HCT116 (cell line): ENCODE results near the gene JAK1. TPM values are rescaled to one million over a fixed set of nuclear protein-coding genes. Genes with fewer than 3 reads are reported as not detected.

Source experiments
- ATAC-seq: fragments of 200-7000 bp; cut with Tn5 transposase; 2 replicates; pipeline ENCODE4 v1.9.1; 2020; ENCODE audit warnings: mild to moderate bottlenecking, moderate library complexity
- BruUV-seq: library from RNA; stranded (reverse); fragments of 400-500 nt; replicated peaks from 2 replicates; lab custom pipeline; 2021; lab: Mats Ljungman, UMichigan
- CTCF ChIA-PET: fragments of 300-600 bp; sonication (Branson Sonifier 250); formaldehyde crosslinking; loops from one replicate; lab custom pipeline; 2021; ENCODE audit warnings: antibody characterized with exemption; lab: Charles Lee
- POLR2A ChIA-PET: fragments of 300-600, 350-600 bp; sonication (Branson Sonifier 250); formaldehyde crosslinking; loops from one replicate; lab custom pipeline; 2021; ENCODE audit warnings: antibody characterized with exemption; lab: Charles Lee
- RAD21 ChIA-PET, 2 experiments: fragments of 300-600 bp; sonication (Branson Sonifier 250); formaldehyde crosslinking; loops; one replicate each; lab custom pipeline; 2023; ENCODE audit warnings: low total read pairs in 2 of 2; ENCODE audit not compliant: uncharacterized antibody in 2 of 2, unreplicated experiment in 2 of 2, low non-redundant PET in 1 of 2; lab: Charles Lee
- DNase-seq: peaks from one replicate; pipeline ENCODE4 v3.0.0-alpha.2; 2010; ENCODE audit warnings: low read depth, low spot score
- H2AFZ ChIP-seq: fragments of 200-600 bp; shearing (Covaris generic), sonication (generic); 2 replicates; pipeline ENCODE4 v1.6.1; 2017; ENCODE audit warnings: low read depth, mixed run types, mixed read lengths, antibody characterized with exemption, low read length; ENCODE audit not compliant: poor library complexity, severe bottlenecking
- H3K27ac ChIP-seq: 2 replicates; pipeline ENCODE4 v1.5.1; 2012; ENCODE audit warnings: low read depth, low read length
- H3K27me3 ChIP-seq: fragments of 200-600 bp; sonication (generic); 2 replicates; pipeline ENCODE4 v1.6.1; 2016; ENCODE audit warnings: mixed run types, low read length, mixed read lengths; ENCODE audit not compliant: insufficient read depth
- H3K36me3 ChIP-seq, 2 experiments: fragments of 200-500 bp in 1 of 2; fragments of 200-600 bp in 1 of 2; sonication (Bioruptor generic) in 1 of 2; sonication (generic) in 1 of 2; 2 replicates each; pipeline versions ENCODE4 v1.5.1 to v1.6.1; 2014 to 2016; ENCODE audit warnings: low read length in 2 of 2, inconsistent platforms in 1 of 2, mixed read lengths in 1 of 2, mixed run types in 1 of 2; ENCODE audit not compliant: insufficient read depth in 2 of 2, control insufficient read depth in 1 of 2
- H3K4me1 ChIP-seq, 2 experiments: fragments of 200-600 bp in 1 of 2; sonication (generic) in 1 of 2; 2 replicates each; pipeline versions ENCODE4 v1.5.1 to v1.6.1; 2012 to 2017; ENCODE audit warnings: low read length in 2 of 2, inconsistent platforms in 1 of 2, mild to moderate bottlenecking in 1 of 2, mixed read lengths in 1 of 2, mixed run types in 1 of 2, moderate library complexity in 1 of 2; ENCODE audit not compliant: insufficient read depth in 2 of 2, control insufficient read depth in 1 of 2
- H3K4me2 ChIP-seq: fragments of 200-600 bp; sonication (generic); 2 replicates; pipeline ENCODE4 v1.6.1; 2017; ENCODE audit warnings: mixed run types, low read length, mixed read lengths
- H3K4me3 ChIP-seq, 2 experiments: fragments of 200-600 bp in 1 of 2; sonication (generic) in 1 of 2; replicated peaks in 1 of 2; 2 replicates each; pipeline ENCODE4 v1.5.1; 2011 to 2016; ENCODE audit warnings: low read length in 2 of 2, control low read depth in 1 of 2, low read depth in 1 of 2, mild to moderate bottlenecking in 1 of 2, mixed read lengths in 1 of 2, mixed run types in 1 of 2
- H3K79me2 ChIP-seq: fragments of 200-600 bp; sonication (generic); 2 replicates; pipeline ENCODE4 v1.6.1; 2017; ENCODE audit warnings: mild to moderate bottlenecking, mixed run types, low read length, moderate library complexity, mixed read lengths; ENCODE audit not compliant: insufficient read depth
- H3K9ac ChIP-seq: fragments of 200-600 bp; sonication (generic); 2 replicates; pipeline ENCODE4 v1.6.1; 2016; ENCODE audit warnings: low read length, mixed read lengths
- H3K9me2 ChIP-seq: fragments of 200-600 bp; sonication (generic), shearing (Covaris generic); 2 replicates; pipeline ENCODE4 v1.6.1; 2017; ENCODE audit warnings: mixed run types, mild to moderate bottlenecking, moderate library complexity; ENCODE audit not compliant: insufficient read depth
- H3K9me3 ChIP-seq, 2 experiments: fragments of 200-500 bp in 1 of 2; fragments of 200-600 bp in 1 of 2; sonication (Bioruptor generic) in 1 of 2; sonication (generic) in 1 of 2; 2 replicates each; pipeline ENCODE4 v1.6.1; 2014 to 2017; ENCODE audit warnings: low read length in 2 of 2, mixed read lengths in 2 of 2, inconsistent platforms in 1 of 2, low read depth in 1 of 2, mild to moderate bottlenecking in 1 of 2, mixed run types in 1 of 2, moderate library complexity in 1 of 2; ENCODE audit not compliant: control insufficient read depth in 1 of 2, insufficient read depth in 1 of 2
- H4K20me1 ChIP-seq: fragments of 200-600 bp; sonication (generic), shearing (Covaris generic); 2 replicates; pipeline ENCODE4 v1.6.1; 2017; ENCODE audit warnings: mixed run types, mild to moderate bottlenecking, moderate library complexity; ENCODE audit not compliant: insufficient read depth
- ATF3 ChIP-seq: IDR thresholded peaks from 2 replicates; pipeline ENCODE4 v1.6.1; 2012
- CBX3 ChIP-seq: IDR thresholded peaks from 2 replicates; pipeline ENCODE4 v1.6.1; 2012; ENCODE audit warnings: low read depth
- CEBPB ChIP-seq: IDR thresholded peaks from 2 replicates; pipeline ENCODE4 v1.6.1; 2012; ENCODE audit warnings: low read depth
- EGR1 ChIP-seq: IDR thresholded peaks from 2 replicates; pipeline ENCODE4 v1.6.1; 2012; ENCODE audit warnings: low read depth
- ELF1 ChIP-seq: IDR thresholded peaks from 2 replicates; pipeline ENCODE4 v1.6.1; 2012; ENCODE audit warnings: low read depth, borderline replicate concordance
- EZH2 ChIP-seq: fragments of 200-600 bp; sonication (generic); IDR thresholded peaks from 2 replicates; pipeline ENCODE4 v1.6.1; 2017; ENCODE audit warnings: antibody characterized with exemption, mixed run types
- EZH2phosphoT487 ChIP-seq: fragments of 200-600 bp; IDR thresholded peaks from 2 replicates; pipeline ENCODE4 v1.6.1; 2018; ENCODE audit warnings: antibody characterized with exemption, borderline replicate concordance
- JUND ChIP-seq: IDR thresholded peaks from 2 replicates; pipeline ENCODE4 v1.6.1; 2012
- MAX ChIP-seq: IDR thresholded peaks from 2 replicates; pipeline ENCODE4 v1.6.1; 2012
- POLR2A ChIP-seq: IDR thresholded peaks from 2 replicates; pipeline ENCODE4 v1.7.0; 2011; ENCODE audit warnings: borderline replicate concordance; ENCODE audit not compliant: insufficient read depth, insufficient read length; ENCODE audit errors: extremely low read depth
- POLR2AphosphoS5 ChIP-seq: IDR thresholded peaks from 2 replicates; pipeline ENCODE4 v1.6.1; 2011; ENCODE audit warnings: mild to moderate bottlenecking, low read depth, low read length, moderate library complexity
- RAD21 ChIP-seq: IDR thresholded peaks from 2 replicates; pipeline ENCODE4 v1.6.1; 2012; ENCODE audit warnings: low read depth, mild to moderate bottlenecking
- SIN3A ChIP-seq: IDR thresholded peaks from 2 replicates; pipeline ENCODE4 v1.6.1; 2012; ENCODE audit warnings: low read depth
- SP1 ChIP-seq: IDR thresholded peaks from 2 replicates; pipeline ENCODE4 v1.6.1; 2012; ENCODE audit warnings: low read depth
- SRF ChIP-seq: IDR thresholded peaks from 2 replicates; pipeline ENCODE4 v1.6.1; 2012; ENCODE audit warnings: low read depth
- TCF7L2 ChIP-seq: IDR thresholded peaks from 2 replicates; pipeline ENCODE4 v1.7.0; 2011; ENCODE audit warnings: borderline replicate concordance, inconsistent platforms; ENCODE audit not compliant: insufficient read depth, insufficient read length; ENCODE audit errors: extremely low read depth
- YY1 ChIP-seq: IDR thresholded peaks from 2 replicates; pipeline ENCODE4 v1.6.1; 2011; ENCODE audit warnings: low read length, low read depth, moderate library complexity, mild to moderate bottlenecking; ENCODE audit not compliant: insufficient replicate concordance; ENCODE audit errors: extremely low read depth
- ZBTB33 ChIP-seq: IDR thresholded peaks from 2 replicates; pipeline ENCODE4 v1.6.1; 2011; ENCODE audit warnings: mild to moderate bottlenecking, low read length, moderate library complexity; ENCODE audit not compliant: insufficient replicate concordance; ENCODE audit errors: extremely low read depth
- ZFX ChIP-seq: fragments of 450-650 bp; IDR thresholded peaks from 2 replicates; pipeline ENCODE4 v1.6.1; 2017
- intact Hi-C: fragments of 100-400 bp; cut with micrococcal nuclease; formaldehyde crosslinking; loops from 2 replicates; pipeline ENCODE4 v1.10.0; 2022
- total RNA-seq: library from RNA; stranded (reverse); gene quantifications from one replicate; pipeline ENCODE4 v1.2.1, GENCODE V29; 2021; ENCODE audit not compliant: unreplicated experiment

JAK1 gene
- total RNA-seq, 1 experiment from 2014 or later, result 53.2 TPM

GRCh38 chr1:64938991-64939390, 27.4 kb downstream of the JAK1 start:
- H3K9me3 ChIP-seq, result no peaks in the 10 kb centered on the region
- H3K36me3 ChIP-seq, result no peaks in the 10 kb centered on the region
- H3K4me3 ChIP-seq, result no peak overlapping the region
- ChIA-PET CTCF (no interaction called here), RAD21 (no interaction called here), POLR2A (no interaction called here)
- ATAC-seq, result no peak
- H4K20me1 ChIP-seq, result no peaks in the 10 kb centered on the region
- H3K4me1 ChIP-seq, result peaks cover 8 to 11% of the 10 kb centered on the region in 2 experiments; a peak in 3 of 4 replicates
- BruUV-seq, result no TSS peak
- no peak overlapping the region for H2AFZ ChIP-seq
- DNase-seq, result no peak
- no peaks in the 10 kb centered on the region for H3K9me2 ChIP-seq
- intact Hi-C loops, result no loop called here
- H3K4me2 ChIP-seq, result no peak overlapping the region
- TF ChIP-seq JUND, result no peak
- TF ChIP-seq EZH2, result no peak
- no peak for TF ChIP-seq SP1
- no peak for TF ChIP-seq ATF3
- no peak for TF ChIP-seq EZH2phosphoT487
- TF ChIP-seq CBX3, result no peak
- no peak for TF ChIP-seq SIN3A
- no peak for TF ChIP-seq SRF
- no peak for TF ChIP-seq MAX
- no peak for TF ChIP-seq RAD21
- no peak for TF ChIP-seq ZBTB33
- TF ChIP-seq ELF1, result no peak
- TF ChIP-seq CEBPB, result no peak
- TF ChIP-seq POLR2AphosphoS5, result no peak
- TF ChIP-seq TCF7L2, result no peak
- TF ChIP-seq EGR1, result no peak
- TF ChIP-seq YY1, result no peak
- no peak for TF ChIP-seq POLR2A
- no peak for TF ChIP-seq ZFX
- H3K27ac ChIP-seq, result no peak overlapping the region
- H3K27me3 ChIP-seq, result no peaks in the 10 kb centered on the region
- peaks cover 36% of the 10 kb centered on the region for H3K79me2 ChIP-seq
- no peak overlapping the region for H3K9ac ChIP-seq
